GM18505 (cell line): ENCODE measurements around the gene NEO1.

ENCODE experiments used
- ATAC-seq: cut with Tn5 transposase; IDR thresholded peaks from one replicate; pipeline ENCODE4 v1.9.1; 2021; ENCODE audit not compliant: unreplicated experiment
- POLR2A ChIP-seq: IDR thresholded peaks from 4 replicates; pipeline ENCODE4 v1.6.1; 2011; ENCODE audit warnings: borderline replicate concordance; ENCODE audit not compliant: insufficient read depth, insufficient read length; ENCODE audit errors: extremely low read depth

Gene NEO1

DNA sequence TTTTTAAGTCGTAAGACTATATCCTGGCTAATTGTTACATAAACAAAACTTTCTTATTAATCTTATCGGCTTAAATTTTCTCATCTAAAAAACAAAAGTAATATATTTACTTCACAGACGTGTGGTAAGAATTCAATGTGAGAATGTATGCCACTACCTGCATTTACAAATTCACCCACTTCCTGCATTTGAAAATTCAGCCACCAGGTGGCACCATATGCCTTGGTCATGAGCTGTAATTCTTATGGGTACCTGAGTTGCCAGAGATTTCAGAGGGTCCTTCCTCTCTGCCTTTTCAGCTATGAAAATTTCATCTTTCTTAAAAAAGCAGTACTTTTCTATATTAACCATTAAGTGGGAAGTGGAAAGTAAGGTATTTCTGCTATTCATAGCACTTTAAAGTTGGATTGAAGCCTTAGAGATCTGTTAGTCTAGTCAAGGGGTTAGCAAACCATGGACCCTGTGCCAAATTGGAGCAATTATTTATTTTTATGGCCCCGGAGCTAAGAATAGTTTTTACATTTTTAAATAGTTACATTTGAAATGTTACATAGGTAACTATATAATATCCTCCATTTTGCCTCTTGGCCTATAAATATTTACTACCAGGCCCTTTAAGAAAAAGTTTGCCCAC lies 188.7 kb downstream of the NEO1 start:
- no peak for TF ChIP-seq POLR2A
- ATAC-seq, result no peak

DNA sequence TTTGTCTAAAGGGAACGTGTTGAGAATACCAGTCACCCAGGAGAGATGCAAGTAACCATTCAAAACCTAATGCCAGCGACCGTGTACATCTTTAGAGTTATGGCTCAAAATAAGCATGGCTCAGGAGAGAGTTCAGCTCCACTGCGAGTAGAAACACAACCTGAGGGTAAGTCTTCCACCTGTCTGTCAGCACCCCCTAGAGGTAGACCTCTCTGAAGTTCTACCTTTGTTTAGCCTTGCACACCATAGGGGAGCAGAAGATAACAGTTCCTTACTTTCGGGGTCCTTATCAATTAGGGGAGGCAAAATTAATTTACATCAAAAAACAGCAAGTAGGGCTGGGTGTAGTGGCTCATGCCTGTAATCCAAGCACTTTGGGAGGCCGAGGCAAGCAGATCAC lies 192.1 kb downstream of the NEO1 start:
- ATAC-seq, result no peak
- no peak for TF ChIP-seq POLR2A

DNA sequence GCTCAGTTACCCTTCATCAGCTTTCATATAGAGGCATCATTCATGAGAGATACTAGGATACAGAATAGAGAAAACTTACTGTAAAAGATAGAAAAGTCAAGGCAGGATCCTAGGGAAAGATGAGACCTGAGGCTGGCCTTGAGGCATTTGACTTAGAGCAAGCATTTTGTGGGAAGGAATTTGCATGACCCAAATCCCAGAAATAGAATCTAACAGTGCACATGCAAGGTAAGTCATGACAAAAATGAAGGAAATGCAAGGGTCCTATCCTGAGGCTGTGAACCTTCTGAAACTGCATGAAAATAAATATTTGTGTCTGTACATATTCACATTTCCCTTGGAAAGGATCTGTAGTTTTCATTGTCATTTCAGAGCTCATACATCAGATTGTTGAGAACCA lies 194.2 kb downstream of the NEO1 start:
- no peak for ATAC-seq

DNA sequence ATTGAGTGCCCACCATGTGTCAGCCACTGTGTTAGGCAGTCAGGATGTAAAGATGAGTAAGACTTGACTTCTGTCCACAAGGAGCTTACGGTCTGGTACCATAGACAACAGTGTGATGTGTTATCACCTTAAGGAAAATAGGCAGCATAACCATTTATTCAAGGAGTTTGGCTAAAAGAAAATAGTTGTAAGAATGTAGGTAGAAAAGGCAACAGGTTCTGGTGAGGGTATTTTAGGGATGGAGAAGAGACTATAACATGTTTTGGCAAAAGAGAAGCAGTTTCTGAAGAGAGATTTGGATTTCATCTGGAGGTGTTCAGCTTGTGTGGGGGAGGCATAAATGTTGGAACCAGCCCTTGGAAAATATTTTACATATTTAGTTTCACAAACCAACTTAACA lies 194.6 kb downstream of the NEO1 start:
- ATAC-seq, result no peak
- no peak for TF ChIP-seq POLR2A

More for the DNA sequence above, 194.2 kb downstream of the NEO1 start:
- no peak for TF ChIP-seq POLR2A

DNA sequence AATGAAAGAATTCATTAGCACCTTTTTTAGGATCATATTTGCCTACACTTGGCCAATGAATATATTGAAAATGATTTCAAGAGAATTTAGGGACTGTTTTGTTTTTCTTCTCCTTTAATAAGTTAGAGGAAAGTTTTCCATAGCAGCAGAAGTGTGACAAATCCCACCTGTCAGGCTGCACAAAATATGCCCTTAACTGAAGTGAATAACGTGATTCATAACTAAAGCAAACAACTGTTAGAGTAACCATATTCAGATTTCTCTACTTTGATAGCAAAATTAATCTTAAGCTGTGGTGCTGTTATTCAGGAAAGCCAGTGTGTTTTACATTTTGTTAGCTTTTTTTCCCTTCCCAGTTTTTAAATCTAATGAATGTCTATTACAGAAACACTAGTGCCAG lies 195.1 kb downstream of the NEO1 start:
- TF ChIP-seq POLR2A, result no peak
- no peak for ATAC-seq

DNA sequence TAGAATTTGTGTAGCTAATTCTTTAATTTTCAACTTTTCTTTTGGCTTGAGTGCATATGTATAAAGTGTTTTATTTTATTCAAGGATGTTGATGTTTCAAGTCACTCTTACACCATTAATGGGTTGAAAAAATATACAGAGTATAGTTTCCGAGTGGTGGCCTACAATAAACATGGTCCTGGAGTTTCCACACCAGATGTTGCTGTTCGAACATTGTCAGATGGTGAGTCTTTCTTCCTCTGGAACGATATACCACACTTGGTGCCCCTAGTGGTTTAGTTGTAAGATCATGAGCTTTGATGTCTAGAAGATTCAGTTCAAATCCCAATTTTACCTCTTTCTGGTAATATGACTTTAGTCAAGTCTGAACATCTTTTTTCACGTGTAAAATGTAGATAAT lies 197.2 kb downstream of the NEO1 start:
- no peak for ATAC-seq
- no peak for TF ChIP-seq POLR2A

DNA sequence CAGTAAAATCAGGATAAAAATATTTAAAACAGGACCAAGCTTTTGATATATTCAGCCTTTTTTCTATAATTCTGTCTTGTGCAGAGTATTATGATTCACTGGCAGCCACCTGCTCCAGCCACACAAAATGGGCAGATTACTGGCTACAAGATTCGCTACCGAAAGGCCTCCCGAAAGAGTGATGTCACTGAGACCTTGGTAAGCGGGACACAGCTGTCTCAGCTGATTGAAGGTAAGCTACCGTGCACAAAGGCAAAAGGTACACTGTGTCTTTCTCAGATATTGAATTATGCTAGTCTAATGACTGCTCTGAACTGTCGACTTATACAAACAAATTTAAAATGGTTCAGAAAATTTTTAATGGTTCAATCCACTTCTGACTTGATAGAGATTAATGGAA lies 202.3 kb downstream of the NEO1 start:
- no peak for TF ChIP-seq POLR2A
- no peak for ATAC-seq

DNA sequence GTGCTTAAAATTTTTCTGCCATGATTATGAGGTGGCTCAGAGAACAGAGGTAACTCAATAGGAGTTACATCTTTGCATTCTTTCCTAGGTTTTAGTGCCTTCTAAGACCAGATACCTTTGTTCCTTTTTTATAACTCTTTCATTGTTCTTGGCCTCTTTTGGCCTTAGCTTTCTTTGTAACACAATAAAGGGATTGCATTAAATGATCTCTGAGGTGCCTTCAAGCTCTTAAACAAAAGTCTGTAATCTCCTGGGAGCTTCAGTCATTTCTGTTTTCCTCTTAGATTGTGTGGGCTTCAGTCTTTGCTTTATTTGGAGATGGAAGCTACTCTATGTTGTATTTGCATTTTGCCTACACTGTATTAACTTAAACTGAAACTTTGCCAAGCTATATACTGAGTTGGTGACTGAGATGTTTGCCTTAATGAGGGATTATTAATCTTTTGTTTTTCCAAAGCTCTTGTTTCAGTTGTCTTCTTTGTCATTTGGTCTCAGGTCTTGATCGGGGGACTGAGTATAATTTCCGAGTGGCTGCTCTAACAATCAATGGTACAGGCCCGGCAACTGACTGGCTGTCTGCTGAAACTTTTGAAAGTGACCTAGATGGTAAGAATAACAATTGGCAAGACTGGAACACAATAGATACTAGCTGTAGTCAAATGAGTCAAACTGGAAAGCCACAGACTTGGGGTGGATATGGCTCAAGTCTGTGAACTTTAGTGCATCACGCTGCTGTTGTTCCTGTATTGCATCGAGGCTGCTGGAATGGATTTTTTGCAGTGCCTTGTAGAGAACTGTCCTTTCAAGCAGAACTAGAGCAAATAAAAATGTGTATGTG lies 206.2 kb downstream of the NEO1 start:
- no peak for TF ChIP-seq POLR2A
- no peak for ATAC-seq

DNA sequence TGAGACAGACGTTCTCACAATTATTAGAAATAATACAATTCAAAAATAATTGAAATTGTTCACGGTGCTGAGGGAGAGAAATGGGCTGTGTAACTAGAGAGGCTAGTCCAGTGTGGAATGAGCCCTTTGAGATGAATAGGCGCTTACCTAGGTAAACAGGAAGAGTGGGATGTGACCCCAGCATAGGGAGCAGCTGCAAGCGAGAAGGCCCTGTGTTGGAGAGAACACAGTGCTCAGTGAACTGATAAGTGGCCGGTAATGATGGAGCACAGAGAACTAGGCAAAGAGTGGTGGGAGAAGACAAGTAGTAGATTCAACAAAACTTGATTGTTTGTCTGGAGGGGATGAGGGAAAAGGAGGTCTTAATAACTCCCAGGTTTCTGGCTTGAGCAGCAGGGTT lies 212.6 kb downstream of the NEO1 start:
- no peak for TF ChIP-seq POLR2A
- no peak for ATAC-seq

DNA sequence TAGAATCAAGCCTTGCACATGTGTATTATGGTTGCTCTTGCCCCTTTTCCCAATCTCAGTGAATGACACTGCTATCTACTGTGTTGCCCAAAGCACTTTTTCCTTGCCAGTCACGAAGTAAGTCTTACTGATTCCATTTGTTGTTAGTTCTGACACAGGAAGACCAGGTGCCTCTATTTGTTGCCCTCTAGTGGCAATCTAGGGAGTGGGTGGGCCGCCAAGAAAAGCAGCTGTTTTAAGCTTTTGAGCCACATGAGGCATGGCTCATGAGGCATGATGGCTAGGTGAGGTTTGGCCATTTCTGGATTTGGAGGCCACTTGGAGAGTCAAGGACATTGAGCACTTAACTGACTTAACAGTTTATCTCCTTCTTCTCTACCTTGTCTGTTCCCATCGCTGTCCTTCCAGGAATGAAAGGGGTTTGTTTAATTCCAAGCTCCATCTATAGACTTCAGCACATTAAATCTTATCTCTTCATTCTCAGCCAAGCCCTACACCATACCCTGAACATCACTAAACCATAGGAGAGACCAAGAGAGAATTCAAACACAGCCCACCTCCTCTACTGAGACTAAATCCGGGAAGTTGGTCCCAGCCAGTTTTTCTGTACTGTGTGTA lies 213.4 kb downstream of the NEO1 start:
- ATAC-seq, result no peak
- no peak for TF ChIP-seq POLR2A

DNA sequence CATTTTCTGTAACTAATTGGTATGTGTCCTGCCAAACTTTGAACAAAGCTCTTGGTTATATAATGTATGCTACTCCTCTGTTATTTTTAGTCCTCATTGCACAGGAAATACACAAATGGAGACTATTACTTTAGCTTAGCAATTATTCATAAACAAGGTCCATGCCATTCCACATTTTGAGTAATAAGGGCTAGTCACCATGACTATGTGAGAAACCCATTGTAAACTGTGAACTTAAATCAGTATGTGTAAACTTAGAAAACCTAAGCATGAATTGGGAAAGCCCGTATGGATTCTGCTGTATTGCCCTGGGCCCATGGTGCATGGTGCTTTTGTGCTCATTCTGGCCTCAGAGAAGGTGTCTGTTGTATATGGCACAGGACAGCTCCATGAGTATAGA lies 216.2 kb downstream of the NEO1 start:
- ATAC-seq, result no peak
- no peak for TF ChIP-seq POLR2A

DNA sequence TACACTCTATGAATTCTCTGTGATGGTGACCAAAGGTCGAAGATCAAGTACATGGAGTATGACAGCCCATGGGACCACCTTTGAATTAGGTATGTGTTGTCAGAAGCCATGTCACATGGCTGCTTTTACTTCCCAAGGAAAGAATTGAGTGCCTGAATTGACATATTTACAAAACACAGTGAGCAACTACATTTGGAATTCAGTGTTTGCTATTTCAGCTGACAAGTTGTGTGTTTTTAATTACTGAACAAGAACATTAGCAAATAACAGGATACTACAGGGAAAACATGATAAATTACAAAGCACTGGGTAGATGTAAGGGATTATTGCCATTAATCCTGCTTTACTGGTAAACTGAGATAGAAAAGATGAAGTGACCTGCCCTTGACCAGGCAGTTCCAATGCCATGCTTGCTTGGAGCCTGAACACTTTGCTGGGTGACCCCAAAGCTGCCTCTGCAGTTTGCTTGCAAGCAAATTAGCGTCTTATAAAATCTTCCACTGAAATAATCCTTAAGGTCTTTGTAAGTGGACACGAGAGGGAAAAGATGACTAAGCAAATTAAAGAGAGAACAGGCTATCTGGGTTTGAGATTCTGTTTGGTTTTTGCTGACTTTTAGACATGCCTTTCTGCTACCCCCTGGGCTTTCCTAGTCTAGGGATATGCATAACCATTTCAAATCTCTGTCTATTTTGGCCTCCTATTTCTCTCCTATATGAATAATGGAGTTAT lies 218.3 kb downstream of the NEO1 start:
- no peak for TF ChIP-seq POLR2A
- no peak for ATAC-seq
